ENCODE measurements around the gene TMEM208. TPM values are rescaled to one million over a fixed set of nuclear protein-coding genes. Genes with fewer than 3 reads are reported as not detected.
A peak's percentile ranks its signal among the peaks of the same experiment; 100 is the strongest.

Gene TMEM208
- polyA plus RNA-seq, 1 of the 3 experiments (the other 2 are of a cell fraction), result 98.2 TPM

DNA sequence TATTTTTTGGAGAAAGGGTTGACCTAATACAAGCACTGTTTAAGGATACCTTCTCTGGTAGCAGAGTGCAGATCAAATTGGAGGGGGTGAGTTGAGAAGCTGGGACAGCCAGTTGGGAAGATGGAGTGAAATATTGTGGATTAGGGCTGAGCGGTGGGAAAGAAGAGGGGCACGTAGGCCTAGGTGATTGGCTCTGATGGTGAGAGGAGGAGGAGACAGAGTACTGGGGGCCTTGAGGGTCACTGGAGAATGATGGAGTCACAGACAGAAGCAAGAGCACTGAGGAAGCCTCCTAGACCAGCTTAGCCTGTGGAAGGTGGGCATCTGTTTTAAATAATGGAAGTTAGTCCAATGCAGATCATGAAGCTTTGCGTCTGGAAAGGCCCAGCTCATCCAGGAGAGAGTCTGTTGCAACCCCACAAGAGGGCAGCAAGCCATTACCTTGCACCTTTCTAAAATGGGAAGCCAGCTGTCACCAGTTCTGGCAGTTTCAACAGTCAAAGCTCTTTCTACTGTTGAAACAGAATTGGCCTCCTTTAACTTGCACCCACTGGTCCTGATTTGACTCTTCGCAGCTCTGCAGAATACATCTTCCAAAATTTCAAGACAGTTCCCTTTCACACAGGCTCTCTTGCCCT, 33.6 kb downstream of the TMEM208 start:
- Histone ChIP-seq H3K27me3 (ENCODE audit: insufficient read depth) (no peaks in the 10 kb centered on the region), H3K9me2 (no peaks in the 10 kb centered on the region), H4K20me1 (ENCODE audit: insufficient read depth) (no peaks in the 10 kb centered on the region), H3K79me2 (ENCODE audit: insufficient read depth) (no peaks in the 10 kb centered on the region), H3K9me3 (no peaks in the 10 kb centered on the region), H3F3A (replicated peaks; ENCODE audit: insufficient read depth) (no peaks in the 10 kb centered on the region), H3K4me2 (no peak overlapping the region), H3K4me1 (ENCODE audit: control insufficient read depth in 1 of 2, insufficient read depth in 2 of 2, low read depth in 1 of 2, low read length in 1 of 2) (peaks cover 0 to 8% of the 10 kb centered on the region in 2 experiments; a peak in 1 of 4 replicates), H2AFZ (ENCODE audit: low read depth) (no peak overlapping the region), H3K4me3 (ENCODE audit: low read depth in 2 of 2, low read length in 1 of 2) (no peak overlapping the region), H3K9ac (no peak overlapping the region), H3K27ac (ENCODE audit: low read depth in 2 of 2, low read length in 1 of 2) (peak overlapping the region in 1 of 2 experiments; percentile 62; a peak in 1 of 4 replicates), H3K36me3 (replicated peaks in 1 of 2; ENCODE audit: control insufficient read depth in 1 of 2, insufficient read depth in 2 of 2, low read length in 1 of 2) (no peaks in the 10 kb centered on the region)
- ChIA-PET POLR2A (interaction anchor here (0.5 to 1.0 kb wide), 3 partner anchors 9 to 77 kb away, joined by 3 to 5 read pairs (median 4); partner anchors contain the start of gene SLC9A5), CTCF (interaction anchor here (0.6 to 2.2 kb wide), 41 partner anchors 9 to 306 kb away, joined by 3 to 24 read pairs (median 4); partner anchors contain the start of genes ATP6V0D1, FHOD1, KCTD19 and LRRC36)
- TF ChIP-seq RAD21 (IDR thresholded peaks at IDR 0.05; ENCODE audit: low read length) (peak; percentile 86), EZH2phosphoT487 (IDR thresholded peaks at IDR 0.05; ENCODE audit: borderline replicate concordance, low read depth) (no peak), GATA2 (CRISPR knock-in tag; IDR thresholded peaks at IDR 0.05) (no peak), NRF1 (IDR thresholded peaks at IDR 0.05; ENCODE audit: low read depth, low read length) (0 out of 2 replicates have a peak, but pooled peaks have one; percentile 5), RCOR1 (IDR thresholded peaks at IDR 0.05; ENCODE audit: low read length) (peak; percentile 21; the same call in 1 of the 2 replicates), EP300 (IDR thresholded peaks at IDR 0.05; ENCODE audit: borderline replicate concordance in 1 of 2, low read depth in 1 of 2, low read length in 1 of 2) (no peak), GABPA (IDR thresholded peaks at IDR 0.05; ENCODE audit: low read depth) (no peak), TEAD4 (IDR thresholded peaks at IDR 0.05; ENCODE audit: borderline replicate concordance, insufficient read depth) (no peak), TCF12 (IDR thresholded peaks at IDR 0.05) (peak; percentile 27; the same call in 1 of the 2 replicates), MXI1 (IDR thresholded peaks at IDR 0.05; ENCODE audit: low read depth, low read length) (no peak), POLR2AphosphoS5 (IDR thresholded peaks at IDR 0.05; ENCODE audit: low read depth, low read length) (no peak), CHD2 (IDR thresholded peaks at IDR 0.05; ENCODE audit: low read length, partially characterized antibody) (no peak), SMC3 (IDR thresholded peaks at IDR 0.05; ENCODE audit: low read depth, low read length) (peak; percentile 79), JUND (IDR thresholded peaks at IDR 0.05) (no peak), ELF1 (IDR thresholded peaks at IDR 0.05) (no peak), MEF2A (IDR thresholded peaks at IDR 0.05; ENCODE audit: borderline replicate concordance, low read depth) (no peak)
- TF ChIP-seq, protein P1, sequence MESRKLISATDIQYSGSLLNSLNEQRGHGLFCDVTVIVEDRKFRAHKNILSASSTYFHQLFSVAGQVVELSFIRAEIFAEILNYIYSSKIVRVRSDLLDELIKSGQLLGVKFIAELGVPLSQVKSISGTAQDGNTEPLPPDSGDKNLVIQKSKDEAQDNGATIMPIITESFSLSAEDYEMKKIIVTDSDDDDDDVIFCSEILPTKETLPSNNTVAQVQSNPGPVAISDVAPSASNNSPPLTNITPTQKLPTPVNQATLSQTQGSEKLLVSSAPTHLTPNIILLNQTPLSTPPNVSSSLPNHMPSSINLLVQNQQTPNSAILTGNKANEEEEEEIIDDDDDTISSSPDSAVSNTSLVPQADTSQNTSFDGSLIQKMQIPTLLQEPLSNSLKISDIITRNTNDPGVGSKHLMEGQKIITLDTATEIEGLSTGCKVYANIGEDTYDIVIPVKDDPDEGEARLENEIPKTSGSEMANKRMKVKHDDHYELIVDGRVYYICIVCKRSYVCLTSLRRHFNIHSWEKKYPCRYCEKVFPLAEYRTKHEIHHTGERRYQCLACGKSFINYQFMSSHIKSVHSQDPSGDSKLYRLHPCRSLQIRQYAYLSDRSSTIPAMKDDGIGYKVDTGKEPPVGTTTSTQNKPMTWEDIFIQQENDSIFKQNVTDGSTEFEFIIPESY (IDR thresholded peaks at IDR 0.05; ENCODE audit: borderline replicate concordance, low read depth), result no peak
- TF ChIP-seq, protein P2, sequence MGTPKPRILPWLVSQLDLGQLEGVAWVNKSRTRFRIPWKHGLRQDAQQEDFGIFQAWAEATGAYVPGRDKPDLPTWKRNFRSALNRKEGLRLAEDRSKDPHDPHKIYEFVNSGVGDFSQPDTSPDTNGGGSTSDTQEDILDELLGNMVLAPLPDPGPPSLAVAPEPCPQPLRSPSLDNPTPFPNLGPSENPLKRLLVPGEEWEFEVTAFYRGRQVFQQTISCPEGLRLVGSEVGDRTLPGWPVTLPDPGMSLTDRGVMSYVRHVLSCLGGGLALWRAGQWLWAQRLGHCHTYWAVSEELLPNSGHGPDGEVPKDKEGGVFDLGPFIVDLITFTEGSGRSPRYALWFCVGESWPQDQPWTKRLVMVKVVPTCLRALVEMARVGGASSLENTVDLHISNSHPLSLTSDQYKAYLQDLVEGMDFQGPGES (IDR thresholded peaks at IDR 0.05; ENCODE audit: low read depth, low read length), result no peak
- TF ChIP-seq, protein P3, sequence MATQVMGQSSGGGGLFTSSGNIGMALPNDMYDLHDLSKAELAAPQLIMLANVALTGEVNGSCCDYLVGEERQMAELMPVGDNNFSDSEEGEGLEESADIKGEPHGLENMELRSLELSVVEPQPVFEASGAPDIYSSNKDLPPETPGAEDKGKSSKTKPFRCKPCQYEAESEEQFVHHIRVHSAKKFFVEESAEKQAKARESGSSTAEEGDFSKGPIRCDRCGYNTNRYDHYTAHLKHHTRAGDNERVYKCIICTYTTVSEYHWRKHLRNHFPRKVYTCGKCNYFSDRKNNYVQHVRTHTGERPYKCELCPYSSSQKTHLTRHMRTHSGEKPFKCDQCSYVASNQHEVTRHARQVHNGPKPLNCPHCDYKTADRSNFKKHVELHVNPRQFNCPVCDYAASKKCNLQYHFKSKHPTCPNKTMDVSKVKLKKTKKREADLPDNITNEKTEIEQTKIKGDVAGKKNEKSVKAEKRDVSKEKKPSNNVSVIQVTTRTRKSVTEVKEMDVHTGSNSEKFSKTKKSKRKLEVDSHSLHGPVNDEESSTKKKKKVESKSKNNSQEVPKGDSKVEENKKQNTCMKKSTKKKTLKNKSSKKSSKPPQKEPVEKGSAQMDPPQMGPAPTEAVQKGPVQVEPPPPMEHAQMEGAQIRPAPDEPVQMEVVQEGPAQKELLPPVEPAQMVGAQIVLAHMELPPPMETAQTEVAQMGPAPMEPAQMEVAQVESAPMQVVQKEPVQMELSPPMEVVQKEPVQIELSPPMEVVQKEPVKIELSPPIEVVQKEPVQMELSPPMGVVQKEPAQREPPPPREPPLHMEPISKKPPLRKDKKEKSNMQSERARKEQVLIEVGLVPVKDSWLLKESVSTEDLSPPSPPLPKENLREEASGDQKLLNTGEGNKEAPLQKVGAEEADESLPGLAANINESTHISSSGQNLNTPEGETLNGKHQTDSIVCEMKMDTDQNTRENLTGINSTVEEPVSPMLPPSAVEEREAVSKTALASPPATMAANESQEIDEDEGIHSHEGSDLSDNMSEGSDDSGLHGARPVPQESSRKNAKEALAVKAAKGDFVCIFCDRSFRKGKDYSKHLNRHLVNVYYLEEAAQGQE (IDR thresholded peaks at IDR 0.05; ENCODE audit: low read depth, low read length), result no peak
- TF ChIP-seq, protein P4, sequence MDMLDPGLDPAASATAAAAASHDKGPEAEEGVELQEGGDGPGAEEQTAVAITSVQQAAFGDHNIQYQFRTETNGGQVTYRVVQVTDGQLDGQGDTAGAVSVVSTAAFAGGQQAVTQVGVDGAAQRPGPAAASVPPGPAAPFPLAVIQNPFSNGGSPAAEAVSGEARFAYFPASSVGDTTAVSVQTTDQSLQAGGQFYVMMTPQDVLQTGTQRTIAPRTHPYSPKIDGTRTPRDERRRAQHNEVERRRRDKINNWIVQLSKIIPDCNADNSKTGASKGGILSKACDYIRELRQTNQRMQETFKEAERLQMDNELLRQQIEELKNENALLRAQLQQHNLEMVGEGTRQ (IDR thresholded peaks at IDR 0.05; ENCODE audit: borderline replicate concordance, low read depth, low read length), result no peak
- TF ChIP-seq, protein P5, sequence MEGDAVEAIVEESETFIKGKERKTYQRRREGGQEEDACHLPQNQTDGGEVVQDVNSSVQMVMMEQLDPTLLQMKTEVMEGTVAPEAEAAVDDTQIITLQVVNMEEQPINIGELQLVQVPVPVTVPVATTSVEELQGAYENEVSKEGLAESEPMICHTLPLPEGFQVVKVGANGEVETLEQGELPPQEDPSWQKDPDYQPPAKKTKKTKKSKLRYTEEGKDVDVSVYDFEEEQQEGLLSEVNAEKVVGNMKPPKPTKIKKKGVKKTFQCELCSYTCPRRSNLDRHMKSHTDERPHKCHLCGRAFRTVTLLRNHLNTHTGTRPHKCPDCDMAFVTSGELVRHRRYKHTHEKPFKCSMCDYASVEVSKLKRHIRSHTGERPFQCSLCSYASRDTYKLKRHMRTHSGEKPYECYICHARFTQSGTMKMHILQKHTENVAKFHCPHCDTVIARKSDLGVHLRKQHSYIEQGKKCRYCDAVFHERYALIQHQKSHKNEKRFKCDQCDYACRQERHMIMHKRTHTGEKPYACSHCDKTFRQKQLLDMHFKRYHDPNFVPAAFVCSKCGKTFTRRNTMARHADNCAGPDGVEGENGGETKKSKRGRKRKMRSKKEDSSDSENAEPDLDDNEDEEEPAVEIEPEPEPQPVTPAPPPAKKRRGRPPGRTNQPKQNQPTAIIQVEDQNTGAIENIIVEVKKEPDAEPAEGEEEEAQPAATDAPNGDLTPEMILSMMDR (IDR thresholded peaks at IDR 0.05), result peak; percentile 65
- peak; percentile 68 for DNase-seq
- WGBS (ENCODE audit: low lambda C conversion rate), result 81% methylated on average over 4 of the region's 4 CpGs

Measured in SK-N-SH (cell line).